Epithelial cell of proximal tubule (primary cell): Measurements from ENCODE around the gene MUC15. TPM values are rescaled to one million over a fixed set of nuclear protein-coding genes. Genes with fewer than 3 reads are reported as not detected.
"Not testable (repeated sequence)": the region's sequence is repeated elsewhere in the genome, so short reads cannot be mapped to it uniquely, and the experiment has no call there.

ENCODE experiments used
- DNase-seq: peaks from one replicate; pipeline ENCODE4 v3.0.0-alpha.2; 2011; ENCODE audit warnings: low read depth
- H3K4me3 ChIP-seq: 2 replicates; pipeline ENCODE4 v1.5.1; 2011; ENCODE audit warnings: low read depth, mild to moderate bottlenecking, low read length
- CTCF ChIP-seq: conservative IDR thresholded peaks from 2 replicates; pipeline ENCODE4 v1.5.1; 2012; ENCODE audit warnings: low read depth, mild to moderate bottlenecking, low read length
- total RNA-seq: library from RNA; depleted of rRNA; stranded (reverse); fragments of >200 nt; gene quantifications from 2 replicates; pipeline ENCODE4 v1.2.3, GENCODE V29; 2015

Gene MUC15
- total RNA-seq, 1 donor from 2014 or later = not detected

- no peak for TF ChIP-seq CTCF
- H3K4me3 ChIP-seq = no peak overlapping the region
- DNase-seq = no peak
Measured at GRCh38 chr11:26607725-26608506, 35.9 kb upstream of the MUC15 start.

GRCh38 chr11:26599876-26600434, 27.9 kb upstream of the MUC15 start:
- no peak overlapping the region for H3K4me3 ChIP-seq
- TF ChIP-seq CTCF = no peak
- DNase-seq = no peak

- DNase-seq = no peak
- no peak overlapping the region for H3K4me3 ChIP-seq
- no peak for TF ChIP-seq CTCF
Measured at GRCh38 chr11:26599425-26599824, 27.4 kb upstream of the MUC15 start.

GRCh38 chr11:26597899-26598298, 25.8 kb upstream of the MUC15 start:
- DNase-seq = no peak
- no peak overlapping the region for H3K4me3 ChIP-seq
- TF ChIP-seq CTCF = no peak

GRCh38 chr11:26597049-26597689, 25.1 kb upstream of the MUC15 start:
- not testable (repeated sequence) for H3K4me3 ChIP-seq, DNase-seq

- H3K4me3 ChIP-seq, DNase-seq: not testable (repeated sequence)
Measured at GRCh38 chr11:26595207-26595865, 23.3 kb upstream of the MUC15 start.

- H3K4me3 ChIP-seq = no peak overlapping the region
- TF ChIP-seq CTCF = no peak
- no peak for DNase-seq
Measured at GRCh38 chr11:26593691-26594090, 21.6 kb upstream of the MUC15 start.
